GM12875 (cell line): Measurements from ENCODE around the gene PTPRR.

Source experiments
- H3K4me3 ChIP-seq: one replicate; pipeline ENCODE4 v1.5.1; 2011; ENCODE audit warnings: low read depth, low read length, control low read depth
- TF ChIP-seq, protein P1 (sequence below): IDR thresholded peaks from 2 replicates; pipeline ENCODE4 v1.5.1; 2011; ENCODE audit warnings: low read depth, mild to moderate bottlenecking, control low read depth, inconsistent platforms, low read length, moderate library complexity, borderline replicate concordance; ENCODE audit not compliant: insufficient read depth

Gene PTPRR

DNA sequence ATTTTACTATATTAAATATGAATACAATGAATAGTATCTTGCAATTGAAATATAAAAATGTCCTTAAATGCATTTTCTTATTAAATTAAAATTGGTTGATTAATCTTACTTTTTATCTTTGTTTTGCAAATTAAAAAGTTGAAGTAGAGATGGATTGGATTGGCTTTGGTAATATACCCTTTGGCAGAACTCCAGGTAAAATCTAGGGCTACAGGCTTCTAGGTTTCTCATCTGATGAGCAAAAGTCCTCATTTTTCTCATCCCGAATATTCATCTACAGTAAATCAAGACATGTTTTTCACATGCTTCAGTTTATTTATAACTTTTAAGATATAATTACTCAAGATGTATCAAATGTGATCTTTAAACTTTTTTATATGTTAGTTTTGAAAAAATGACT, 2.2 kb downstream of the PTPRR start:
- TF ChIP-seq, protein P1, sequence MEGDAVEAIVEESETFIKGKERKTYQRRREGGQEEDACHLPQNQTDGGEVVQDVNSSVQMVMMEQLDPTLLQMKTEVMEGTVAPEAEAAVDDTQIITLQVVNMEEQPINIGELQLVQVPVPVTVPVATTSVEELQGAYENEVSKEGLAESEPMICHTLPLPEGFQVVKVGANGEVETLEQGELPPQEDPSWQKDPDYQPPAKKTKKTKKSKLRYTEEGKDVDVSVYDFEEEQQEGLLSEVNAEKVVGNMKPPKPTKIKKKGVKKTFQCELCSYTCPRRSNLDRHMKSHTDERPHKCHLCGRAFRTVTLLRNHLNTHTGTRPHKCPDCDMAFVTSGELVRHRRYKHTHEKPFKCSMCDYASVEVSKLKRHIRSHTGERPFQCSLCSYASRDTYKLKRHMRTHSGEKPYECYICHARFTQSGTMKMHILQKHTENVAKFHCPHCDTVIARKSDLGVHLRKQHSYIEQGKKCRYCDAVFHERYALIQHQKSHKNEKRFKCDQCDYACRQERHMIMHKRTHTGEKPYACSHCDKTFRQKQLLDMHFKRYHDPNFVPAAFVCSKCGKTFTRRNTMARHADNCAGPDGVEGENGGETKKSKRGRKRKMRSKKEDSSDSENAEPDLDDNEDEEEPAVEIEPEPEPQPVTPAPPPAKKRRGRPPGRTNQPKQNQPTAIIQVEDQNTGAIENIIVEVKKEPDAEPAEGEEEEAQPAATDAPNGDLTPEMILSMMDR = no peak
- no peak overlapping the region for H3K4me3 ChIP-seq

GRCh38 chr12:70910666-70911065, 9.9 kb downstream of the PTPRR start:
- H3K4me3 ChIP-seq = no peak overlapping the region
- TF ChIP-seq, protein P1 = no peak

DNA sequence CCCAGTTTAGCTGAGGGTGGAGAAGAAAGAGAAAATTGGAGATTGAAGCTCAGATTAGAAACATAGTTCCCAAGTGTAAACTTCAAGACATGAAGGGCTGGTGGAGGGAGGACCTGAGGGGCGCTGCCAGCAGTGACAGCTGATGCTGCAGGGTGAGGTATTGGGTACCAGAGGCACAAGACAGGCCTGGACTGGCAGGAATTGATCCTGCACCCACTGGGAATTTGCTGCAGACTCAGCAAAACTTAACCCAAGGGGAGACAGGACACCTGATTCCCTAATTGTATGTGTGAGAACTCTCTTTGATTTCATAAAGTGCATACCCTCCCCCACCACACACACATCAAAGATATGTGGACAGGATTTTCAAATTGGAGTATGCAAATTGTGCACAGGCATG, 11.6 kb downstream of the PTPRR start:
- TF ChIP-seq, protein P1 = no peak
- H3K4me3 ChIP-seq = no peak overlapping the region

DNA sequence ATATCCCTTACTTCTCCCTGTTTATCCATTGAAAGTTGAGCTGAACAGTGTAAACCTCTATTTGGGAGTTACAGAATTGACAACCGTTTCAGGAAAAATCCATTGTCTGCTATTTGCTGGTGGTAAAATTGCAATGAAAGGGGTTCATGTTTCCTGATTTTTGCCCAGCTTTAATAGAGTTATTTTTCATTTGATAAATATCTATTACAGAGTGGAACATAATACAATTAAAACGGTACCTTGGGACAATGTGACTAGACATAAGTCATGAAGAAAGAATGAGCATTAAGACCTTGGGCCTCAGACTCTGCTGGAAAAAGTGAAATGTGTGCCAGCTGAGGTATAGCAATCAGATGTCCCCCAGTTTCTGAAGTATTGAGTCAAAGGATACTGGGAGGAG, 13.1 kb downstream of the PTPRR start:
- no peak overlapping the region for H3K4me3 ChIP-seq
- TF ChIP-seq, protein P1 = no peak

DNA sequence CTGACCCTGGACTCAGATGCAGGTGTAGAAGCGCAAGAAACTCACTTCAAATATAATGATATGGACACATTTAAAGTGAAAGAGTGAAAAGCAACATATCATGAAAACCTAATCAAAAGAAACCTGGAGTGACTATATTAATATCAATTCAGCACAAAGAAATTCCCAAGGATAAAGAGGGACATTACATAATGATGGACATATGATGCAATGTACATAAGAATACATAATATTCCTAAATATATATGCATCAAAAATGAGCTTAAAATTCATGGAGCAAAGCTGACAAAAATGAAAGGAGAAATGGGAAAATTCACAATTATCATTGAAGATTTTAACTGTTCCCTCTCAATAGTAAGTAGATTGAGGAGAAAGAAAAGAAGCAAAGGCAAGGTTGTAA, 24.6 kb downstream of the PTPRR start:
- TF ChIP-seq, protein P1 = no peak
- no peak overlapping the region for H3K4me3 ChIP-seq

- TF ChIP-seq, protein P1 = no peak
Observed at GRCh38 chr12:70892593-70892992, 27.9 kb downstream of the PTPRR start.

DNA sequence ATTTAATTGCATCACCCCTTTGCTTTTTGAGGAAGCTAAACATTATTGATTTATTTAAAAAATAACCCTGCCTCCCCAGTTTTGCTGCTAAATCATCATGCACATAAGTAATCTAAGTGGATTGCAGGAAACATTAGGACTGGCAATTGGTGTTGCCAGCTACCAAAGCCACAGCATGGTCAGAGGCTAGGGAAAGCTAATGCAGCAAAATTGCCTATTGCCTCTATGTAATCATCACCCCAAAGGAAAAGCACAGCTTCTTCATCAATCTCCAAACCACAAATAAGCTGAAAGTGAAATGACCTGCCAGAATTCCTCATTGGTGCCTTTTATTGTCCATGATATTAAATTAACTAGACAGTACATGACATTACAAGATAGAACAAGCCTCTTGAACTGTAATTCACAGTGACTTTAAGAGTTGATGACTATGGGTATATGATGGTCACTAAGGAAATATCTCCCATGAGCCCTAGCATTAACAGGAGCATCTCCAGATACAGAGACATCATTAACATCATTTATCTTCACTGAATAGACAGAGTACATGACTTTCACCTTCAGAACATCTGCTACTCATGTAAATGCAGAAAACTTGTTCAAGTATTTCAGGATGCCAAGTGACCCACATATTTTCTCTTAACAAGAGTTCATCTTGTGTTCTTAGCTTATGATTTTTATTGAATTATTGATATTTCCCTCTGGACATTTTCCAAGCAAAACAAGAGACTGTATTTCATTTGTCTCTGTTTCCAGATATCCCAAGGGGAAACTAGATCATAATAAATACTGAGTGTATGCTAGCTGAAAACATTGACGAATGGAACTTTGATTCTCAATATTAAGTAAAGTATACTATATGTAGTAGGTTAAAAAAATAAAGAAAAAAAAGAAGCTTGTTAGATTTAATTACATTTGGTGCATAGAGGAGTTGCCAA, 29.4 kb downstream of the PTPRR start:
- TF ChIP-seq, protein P1 = no peak
- no peak overlapping the region for H3K4me3 ChIP-seq

More at GRCh38 chr12:70892593-70892992, 27.9 kb downstream of the PTPRR start:
- H3K4me3 ChIP-seq = no peak overlapping the region
